ENCODE results near the gene NCR3LG1.

The NCR3LG1 gene

DNA sequence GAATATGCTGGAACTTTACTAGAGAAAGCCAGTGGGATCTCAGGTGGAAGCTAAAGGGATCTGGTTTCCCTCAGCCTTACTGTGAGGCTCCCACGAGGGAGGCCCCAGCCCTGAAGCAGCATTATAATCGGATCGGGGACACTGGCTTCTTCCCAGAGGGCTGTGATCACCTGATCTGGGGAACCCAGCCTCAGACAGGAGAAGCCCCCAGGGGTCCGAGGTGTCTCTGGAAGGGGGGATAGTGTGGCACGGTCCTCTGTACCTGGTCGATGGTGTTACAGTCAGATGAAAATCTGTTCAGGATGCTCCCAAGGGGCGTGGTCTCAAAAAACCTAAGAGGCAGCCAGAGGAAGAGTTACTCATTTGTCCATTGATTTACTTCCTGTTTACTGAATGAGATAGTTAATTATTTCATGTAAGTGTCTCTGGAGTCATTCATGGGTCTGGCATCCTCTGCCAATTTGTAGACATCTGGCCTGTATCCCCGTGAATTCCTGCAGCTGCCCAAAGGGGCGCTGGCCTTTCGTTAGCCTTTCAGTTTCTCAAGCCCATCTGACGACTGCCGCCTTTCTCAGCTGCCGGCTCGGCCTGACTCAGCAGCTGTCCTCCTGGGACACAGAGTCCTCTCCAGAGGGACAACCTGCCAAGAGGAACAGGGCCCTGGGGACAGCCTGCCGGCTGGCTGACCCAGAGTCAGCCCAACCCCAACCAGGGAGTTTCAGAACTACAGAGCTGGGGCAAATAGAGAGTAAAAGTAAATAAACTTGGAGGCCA lies 53.8 kb downstream of the NCR3LG1 start:
- TF ChIP-seq, protein P1, sequence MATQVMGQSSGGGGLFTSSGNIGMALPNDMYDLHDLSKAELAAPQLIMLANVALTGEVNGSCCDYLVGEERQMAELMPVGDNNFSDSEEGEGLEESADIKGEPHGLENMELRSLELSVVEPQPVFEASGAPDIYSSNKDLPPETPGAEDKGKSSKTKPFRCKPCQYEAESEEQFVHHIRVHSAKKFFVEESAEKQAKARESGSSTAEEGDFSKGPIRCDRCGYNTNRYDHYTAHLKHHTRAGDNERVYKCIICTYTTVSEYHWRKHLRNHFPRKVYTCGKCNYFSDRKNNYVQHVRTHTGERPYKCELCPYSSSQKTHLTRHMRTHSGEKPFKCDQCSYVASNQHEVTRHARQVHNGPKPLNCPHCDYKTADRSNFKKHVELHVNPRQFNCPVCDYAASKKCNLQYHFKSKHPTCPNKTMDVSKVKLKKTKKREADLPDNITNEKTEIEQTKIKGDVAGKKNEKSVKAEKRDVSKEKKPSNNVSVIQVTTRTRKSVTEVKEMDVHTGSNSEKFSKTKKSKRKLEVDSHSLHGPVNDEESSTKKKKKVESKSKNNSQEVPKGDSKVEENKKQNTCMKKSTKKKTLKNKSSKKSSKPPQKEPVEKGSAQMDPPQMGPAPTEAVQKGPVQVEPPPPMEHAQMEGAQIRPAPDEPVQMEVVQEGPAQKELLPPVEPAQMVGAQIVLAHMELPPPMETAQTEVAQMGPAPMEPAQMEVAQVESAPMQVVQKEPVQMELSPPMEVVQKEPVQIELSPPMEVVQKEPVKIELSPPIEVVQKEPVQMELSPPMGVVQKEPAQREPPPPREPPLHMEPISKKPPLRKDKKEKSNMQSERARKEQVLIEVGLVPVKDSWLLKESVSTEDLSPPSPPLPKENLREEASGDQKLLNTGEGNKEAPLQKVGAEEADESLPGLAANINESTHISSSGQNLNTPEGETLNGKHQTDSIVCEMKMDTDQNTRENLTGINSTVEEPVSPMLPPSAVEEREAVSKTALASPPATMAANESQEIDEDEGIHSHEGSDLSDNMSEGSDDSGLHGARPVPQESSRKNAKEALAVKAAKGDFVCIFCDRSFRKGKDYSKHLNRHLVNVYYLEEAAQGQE (IDR thresholded peaks at IDR 0.05; ENCODE audit: insufficient read depth in 1 of 2, low read depth in 2 of 2, low read length in 2 of 2) = no peak
- peak; percentile 32 for TF ChIP-seq FOXP2 (optimal IDR thresholded peaks at IDR 0.05; ENCODE audit: borderline replicate concordance, extremely low read depth, extremely low read length, insufficient read depth)

DNA sequence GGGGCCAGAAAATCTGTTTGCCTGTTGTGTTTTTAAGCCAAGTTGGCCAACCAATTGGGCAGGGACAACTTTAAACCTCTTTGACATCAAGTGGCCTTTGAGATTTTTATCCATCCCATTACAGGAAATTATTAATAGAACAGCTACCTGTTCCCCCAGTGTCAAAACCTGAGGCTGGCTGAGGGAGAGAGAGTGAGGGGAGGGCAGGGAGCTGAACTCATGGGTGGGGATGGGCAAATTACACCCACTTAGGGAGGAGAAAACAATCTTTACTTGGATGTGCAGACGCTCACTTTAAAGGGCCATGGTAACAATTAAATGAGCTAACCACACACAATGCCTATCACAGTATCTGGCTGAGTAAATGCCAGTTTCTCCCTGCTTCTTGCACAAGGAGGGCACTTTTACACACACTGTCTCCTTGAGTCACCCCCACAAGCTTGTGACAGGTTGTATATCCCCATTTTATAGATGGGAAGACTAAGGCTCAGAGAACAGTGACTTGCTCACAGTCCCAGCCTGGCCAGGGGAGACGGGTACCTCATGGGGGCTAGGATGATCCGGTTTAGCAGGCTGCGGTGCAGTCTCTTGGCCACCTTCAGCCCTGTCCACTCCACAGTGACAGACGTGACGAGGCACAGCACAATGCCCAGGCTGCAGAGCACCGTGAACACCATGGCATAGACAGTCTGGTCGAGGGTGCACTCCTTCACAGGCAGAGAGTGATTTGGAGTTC lies 54.6 kb downstream of the NCR3LG1 start:
- TF ChIP-seq TAF1 (IDR thresholded peaks at IDR 0.05; ENCODE audit: borderline replicate concordance, insufficient read depth, low read length) = no peak
- TF ChIP-seq POLR2AphosphoS5 (IDR thresholded peaks at IDR 0.05; ENCODE audit: low read depth, low read length) = no peak
- TF ChIP-seq, protein P1 (IDR thresholded peaks at IDR 0.05; ENCODE audit: insufficient read depth in 1 of 2, low read depth in 2 of 2, low read length in 2 of 2) = no peak

DNA sequence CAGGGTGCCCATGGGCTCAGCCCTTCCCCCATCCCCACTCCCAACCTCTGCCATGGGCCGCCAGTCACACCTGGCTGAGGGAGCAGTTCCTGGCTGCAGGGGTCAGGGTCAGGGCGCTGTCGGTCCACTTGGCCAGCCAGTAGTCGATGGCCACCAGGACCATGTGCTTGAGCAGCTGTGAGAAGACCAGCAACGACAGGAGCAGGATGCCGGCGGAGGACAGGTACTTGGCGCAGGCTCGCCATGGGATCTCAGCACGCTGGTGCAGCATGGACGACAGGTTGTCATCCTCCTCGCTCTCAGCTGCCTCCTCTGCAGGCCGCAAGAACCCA lies 55.2 kb downstream of the NCR3LG1 start:
- TF ChIP-seq TAF1 (IDR thresholded peaks at IDR 0.05; ENCODE audit: borderline replicate concordance, insufficient read depth, low read length) = no peak
- no peak for TF ChIP-seq FOXP2 (optimal IDR thresholded peaks at IDR 0.05; ENCODE audit: borderline replicate concordance, extremely low read depth, extremely low read length, insufficient read depth)
- no peak for TF ChIP-seq POLR2AphosphoS5 (IDR thresholded peaks at IDR 0.05; ENCODE audit: low read depth, low read length)
- TF ChIP-seq SIN3A (IDR thresholded peaks at IDR 0.05; ENCODE audit: borderline replicate concordance, insufficient read depth, low read length) = no peak
- TF ChIP-seq, protein P1 (IDR thresholded peaks at IDR 0.05; ENCODE audit: insufficient read depth in 1 of 2, low read depth in 2 of 2, low read length in 2 of 2) = no peak

DNA sequence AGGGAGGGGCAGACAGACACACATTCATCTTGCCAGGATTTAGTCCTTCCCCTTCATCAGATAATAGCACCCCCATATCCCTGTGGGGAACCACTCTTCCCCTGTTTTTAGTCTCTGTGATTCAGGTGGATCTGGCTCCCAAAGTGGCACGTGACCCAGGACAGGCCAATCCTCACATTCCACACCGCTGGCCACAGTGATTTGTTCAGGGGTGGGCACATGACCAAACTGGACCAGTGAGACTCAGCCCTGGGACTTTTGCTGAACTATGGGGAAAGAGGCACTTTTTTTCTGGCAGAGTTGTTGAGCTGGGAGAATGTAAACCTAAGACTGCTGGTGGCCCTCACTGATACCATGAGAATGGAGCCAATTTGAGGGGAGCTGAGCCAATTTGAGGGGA lies 56.0 kb downstream of the NCR3LG1 start:
- TF ChIP-seq POLR2AphosphoS5 (IDR thresholded peaks at IDR 0.05; ENCODE audit: low read depth, low read length) (no peak), SIN3A (IDR thresholded peaks at IDR 0.05; ENCODE audit: borderline replicate concordance, insufficient read depth, low read length) (no peak), TAF1 (IDR thresholded peaks at IDR 0.05; ENCODE audit: borderline replicate concordance, insufficient read depth, low read length) (no peak), FOXP2 (optimal IDR thresholded peaks at IDR 0.05; ENCODE audit: borderline replicate concordance, extremely low read depth, extremely low read length, insufficient read depth) (no peak)
- TF ChIP-seq, protein P1 (IDR thresholded peaks at IDR 0.05; ENCODE audit: insufficient read depth in 1 of 2, low read depth in 2 of 2, low read length in 2 of 2) = no peak
